Stimulated activated naive B cell treated with anti-CD40 and anti-IgM and Interleukin-4, amounts not matched to agents 10 μg/mL and 1 μg/mL and 100 μg/mL, for 72 hours (primary cell): ENCODE data around the gene COL19A1.

ENCODE experiments used
- ATAC-seq, 2 donors: fragments of 150-1000 bp; cut with Tn5 transposase; replicated peaks; 2 replicates each; pipeline ENCODE4 v1.10.0; 2021; ENCODE audit warnings: moderate library complexity in 1 of 2
- DNase-seq: peaks from one replicate; pipeline ENCODE4 v3.0.0; 2021
- H3K27ac Mint-ChIP-seq: one replicate; pipeline ENCODE4 v1.8.0; 2022; ENCODE audit warnings: mild to moderate bottlenecking, mixed read lengths
- H3K27me3 Mint-ChIP-seq, 2 donors: one replicate each; pipeline ENCODE4 v1.8.0; 2022; ENCODE audit warnings: mixed read lengths in 2 of 2
- H3K36me3 Mint-ChIP-seq, 2 donors: one replicate each; pipeline ENCODE4 v1.8.0; 2022; ENCODE audit warnings: mixed read lengths in 2 of 2, mild to moderate bottlenecking in 1 of 2
- H3K4me1 Mint-ChIP-seq, 2 donors: one replicate each; pipeline ENCODE4 v1.8.0; 2022; ENCODE audit warnings: mixed read lengths in 2 of 2, mild to moderate bottlenecking in 1 of 2
- H3K4me3 Mint-ChIP-seq, 2 donors: one replicate each; pipeline ENCODE4 v1.8.0; 2022; ENCODE audit warnings: mild to moderate bottlenecking in 2 of 2, mixed read lengths in 2 of 2, moderate library complexity in 1 of 2
- H3K9me3 Mint-ChIP-seq, 2 donors: one replicate each; pipeline ENCODE4 v1.8.0; 2022; ENCODE audit warnings: mixed read lengths in 2 of 2, mild to moderate bottlenecking in 1 of 2

The COL19A1 gene

DNA sequence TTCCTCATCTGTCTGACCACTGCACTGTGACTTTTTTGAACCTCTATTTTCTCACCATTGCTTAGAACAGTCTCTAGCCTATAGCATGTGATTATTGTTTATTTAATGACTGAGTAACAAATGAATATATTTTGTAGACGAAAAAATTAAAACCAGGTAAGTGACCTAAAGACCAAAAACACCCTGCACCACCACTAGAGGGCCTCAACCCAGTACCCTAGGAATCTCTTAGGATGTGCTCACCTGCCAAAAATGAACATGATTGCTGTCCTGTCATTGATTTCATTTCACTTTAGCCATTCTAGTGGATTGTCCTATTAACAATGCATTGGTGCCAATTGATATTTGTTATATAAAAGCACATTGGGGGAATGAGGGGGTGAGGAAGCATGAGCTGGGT lies 237.4 kb downstream of the COL19A1 start:
- Mint-ChIP-seq H3K4me1 (peaks cover 10 to 17% of the 10 kb centered on the region in 2 donors), H3K36me3 (peaks cover 22 to 27% of the 10 kb centered on the region in 2 donors), H3K9me3 (peaks cover 4 to 5% of the 10 kb centered on the region in 2 donors), H3K27me3 (no peaks in the 10 kb centered on the region), H3K27ac (no peak overlapping the region), H3K4me3 (no peak overlapping the region)
- no peak for ATAC-seq
- DNase-seq, result no peak

- Mint-ChIP-seq H3K9me3 (peaks cover 4 to 5% of the 10 kb centered on the region in 2 donors), H3K27ac (no peak overlapping the region), H3K36me3 (peaks cover 23 to 25% of the 10 kb centered on the region in 2 donors), H3K4me1 (peaks cover 10 to 17% of the 10 kb centered on the region in 2 donors), H3K4me3 (no peak overlapping the region), H3K27me3 (no peaks in the 10 kb centered on the region)
- ATAC-seq (peak in 1 of 2 donors; percentile 38), DNase-seq (peak; percentile 2)
Measured at GRCh38 chr6:70107852-70108629, 241.7 kb downstream of the COL19A1 start.

DNA sequence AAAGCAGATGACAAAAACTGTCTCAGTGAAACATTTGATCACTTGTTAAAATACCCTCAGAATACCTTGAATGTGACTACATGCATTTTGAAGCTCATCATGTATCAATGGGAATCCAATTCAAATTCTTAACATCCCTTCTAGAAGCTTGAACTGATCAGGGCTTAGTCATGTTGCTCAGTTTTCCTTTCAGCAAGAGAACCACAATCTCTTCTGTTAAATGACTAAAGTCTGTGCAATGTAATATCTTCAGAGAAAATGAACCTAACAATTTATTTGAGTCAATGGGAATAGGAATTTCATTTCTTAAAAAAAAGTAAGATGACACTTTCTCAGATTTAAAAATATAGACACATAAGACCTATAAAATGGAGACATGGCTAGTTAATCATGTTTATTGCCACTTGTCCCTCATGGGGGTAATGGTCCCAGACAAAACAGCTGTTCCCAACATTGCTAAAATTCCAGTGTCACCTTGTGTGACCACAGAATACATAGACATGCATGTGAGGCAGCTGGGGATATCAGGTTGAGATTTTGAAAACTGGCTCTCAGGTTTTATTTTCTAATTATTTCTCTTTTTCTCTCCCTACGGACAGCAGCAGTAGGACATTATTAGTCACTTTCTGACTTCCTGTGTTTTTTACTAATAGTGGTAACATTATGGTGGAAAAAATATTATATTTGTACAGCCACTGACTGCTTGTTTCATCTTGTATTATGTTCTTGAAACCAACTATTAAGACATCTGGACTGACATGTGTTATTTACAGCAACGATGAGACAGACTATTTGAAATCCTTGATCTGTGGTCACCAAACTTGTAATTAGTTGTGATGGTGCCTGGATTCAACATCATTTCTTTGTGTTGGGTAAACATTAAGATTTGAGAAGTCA lies 244.0 kb downstream of the COL19A1 start:
- Mint-ChIP-seq H3K27ac (no peak overlapping the region), H3K36me3 (peaks cover 9 to 19% of the 10 kb centered on the region in 2 donors), H3K4me3 (no peak overlapping the region), H3K9me3 (no peaks in the 10 kb centered on the region), H3K4me1 (peaks cover 10 to 17% of the 10 kb centered on the region in 2 donors), H3K27me3 (no peaks in the 10 kb centered on the region)
- no peak for DNase-seq
- no peak for ATAC-seq

DNA sequence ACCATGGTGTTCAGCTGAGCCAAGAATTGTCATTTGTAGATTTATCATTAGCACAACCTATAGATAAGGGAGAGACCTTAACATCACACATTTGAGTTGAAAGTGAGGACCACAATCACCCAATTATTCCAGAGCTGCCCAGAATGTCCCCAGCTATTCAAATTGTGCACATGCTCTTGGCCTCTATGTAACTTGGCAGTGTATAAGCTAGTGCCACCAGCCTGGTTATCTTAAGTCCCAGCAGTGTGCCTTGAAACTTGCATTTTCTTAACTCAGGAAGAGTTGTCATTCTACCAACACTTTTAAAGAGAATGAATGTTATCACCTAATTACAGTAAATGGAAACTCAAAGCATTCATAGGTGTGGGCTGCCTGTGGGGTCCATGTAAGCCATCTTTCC lies 245.4 kb downstream of the COL19A1 start:
- no peaks in the 10 kb centered on the region for H3K9me3 Mint-ChIP-seq
- no peaks in the 10 kb centered on the region for H3K27me3 Mint-ChIP-seq
- DNase-seq, result no peak
- no peak for ATAC-seq
- H3K27ac Mint-ChIP-seq, result no peak overlapping the region
- H3K36me3 Mint-ChIP-seq, result peaks cover 9 to 19% of the 10 kb centered on the region in 2 donors
- peaks cover 10 to 15% of the 10 kb centered on the region in 2 donors for H3K4me1 Mint-ChIP-seq
- no peak overlapping the region for H3K4me3 Mint-ChIP-seq

DNA sequence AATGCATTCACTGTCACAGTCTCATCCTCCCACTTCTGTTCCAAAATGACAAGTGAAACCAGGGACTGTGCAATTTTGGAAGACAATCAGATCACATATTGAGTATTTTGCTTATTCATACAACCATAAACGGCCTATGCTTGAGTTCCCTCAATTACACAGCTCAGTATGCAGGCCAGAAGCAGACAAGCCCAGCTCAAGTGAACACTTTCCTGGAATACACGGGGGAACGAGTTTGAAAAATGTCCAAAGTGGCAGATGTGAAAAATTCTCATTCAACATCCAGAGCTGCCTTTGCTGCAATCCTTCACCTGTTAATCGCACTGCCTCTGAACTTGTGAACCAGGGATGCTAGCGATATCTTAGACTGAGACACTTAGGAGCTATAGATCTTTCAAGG lies 246.4 kb downstream of the COL19A1 start:
- no peak for ATAC-seq
- Mint-ChIP-seq H3K36me3 (peaks cover 9 to 22% of the 10 kb centered on the region in 2 donors), H3K4me3 (no peak overlapping the region), H3K9me3 (no peaks in the 10 kb centered on the region), H3K27me3 (no peaks in the 10 kb centered on the region), H3K4me1 (peaks cover 2 to 5% of the 10 kb centered on the region in 2 donors), H3K27ac (no peak overlapping the region)
- DNase-seq, result no peak

DNA sequence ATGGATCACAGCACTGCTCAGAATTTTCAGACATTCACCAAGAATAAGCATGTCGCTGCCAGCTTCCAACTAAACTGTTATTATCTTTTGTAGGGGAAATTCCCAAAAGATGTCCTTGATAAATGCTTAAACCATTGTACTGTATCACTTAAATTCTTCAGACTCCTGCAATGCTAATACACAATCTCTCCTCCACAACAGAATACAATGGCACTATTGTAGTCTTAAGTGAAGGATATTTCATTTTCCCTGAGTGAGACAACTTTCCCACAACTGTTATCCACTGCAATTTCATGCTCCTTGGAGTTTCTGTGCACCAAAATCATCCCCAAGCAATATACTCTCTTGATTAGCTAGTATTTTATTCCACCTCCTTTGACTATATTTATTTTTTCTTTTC lies 246.8 kb downstream of the COL19A1 start:
- no peaks in the 10 kb centered on the region for H3K27me3 Mint-ChIP-seq
- peaks cover 0 to under 1% of the 10 kb centered on the region in 2 donors for H3K4me1 Mint-ChIP-seq
- peaks cover 9 to 24% of the 10 kb centered on the region in 2 donors for H3K36me3 Mint-ChIP-seq
- DNase-seq (no peak), ATAC-seq (no peak)
- H3K4me3 Mint-ChIP-seq, result no peak overlapping the region
- H3K27ac Mint-ChIP-seq, result no peak overlapping the region
- H3K9me3 Mint-ChIP-seq, result no peaks in the 10 kb centered on the region

- ATAC-seq (no peak), DNase-seq (no peak)
- Mint-ChIP-seq H3K27me3 (no peaks in the 10 kb centered on the region), H3K36me3 (peaks cover 15 to 33% of the 10 kb centered on the region in 2 donors), H3K27ac (no peak overlapping the region), H3K4me1 (no peaks in the 10 kb centered on the region), H3K9me3 (no peaks in the 10 kb centered on the region), H3K4me3 (no peak overlapping the region)
Measured at GRCh38 chr6:70118670-70119069, 252.3 kb downstream of the COL19A1 start.

GRCh38 chr6:70119218-70119835 lies 253.0 kb downstream of the COL19A1 start:
- DNase-seq, result no peak
- H3K36me3 Mint-ChIP-seq, result peaks cover 15 to 32% of the 10 kb centered on the region in 2 donors
- no peaks in the 10 kb centered on the region for H3K9me3 Mint-ChIP-seq
- H3K27me3 Mint-ChIP-seq, result no peaks in the 10 kb centered on the region
- H3K27ac Mint-ChIP-seq, result no peak overlapping the region
- ATAC-seq, result no peak
- H3K4me1 Mint-ChIP-seq, result no peaks in the 10 kb centered on the region
- no peak overlapping the region for H3K4me3 Mint-ChIP-seq

- no peaks in the 10 kb centered on the region for H3K9me3 Mint-ChIP-seq
- ATAC-seq, result no peak
- H3K36me3 Mint-ChIP-seq, result peaks cover 18 to 28% of the 10 kb centered on the region in 2 donors
- no peaks in the 10 kb centered on the region for H3K4me1 Mint-ChIP-seq
- no peak for DNase-seq
- H3K27ac Mint-ChIP-seq, result no peak overlapping the region
- H3K27me3 Mint-ChIP-seq, result no peaks in the 10 kb centered on the region
- no peak overlapping the region for H3K4me3 Mint-ChIP-seq
Measured at GRCh38 chr6:70124443-70124842, 258.1 kb downstream of the COL19A1 start.

DNA sequence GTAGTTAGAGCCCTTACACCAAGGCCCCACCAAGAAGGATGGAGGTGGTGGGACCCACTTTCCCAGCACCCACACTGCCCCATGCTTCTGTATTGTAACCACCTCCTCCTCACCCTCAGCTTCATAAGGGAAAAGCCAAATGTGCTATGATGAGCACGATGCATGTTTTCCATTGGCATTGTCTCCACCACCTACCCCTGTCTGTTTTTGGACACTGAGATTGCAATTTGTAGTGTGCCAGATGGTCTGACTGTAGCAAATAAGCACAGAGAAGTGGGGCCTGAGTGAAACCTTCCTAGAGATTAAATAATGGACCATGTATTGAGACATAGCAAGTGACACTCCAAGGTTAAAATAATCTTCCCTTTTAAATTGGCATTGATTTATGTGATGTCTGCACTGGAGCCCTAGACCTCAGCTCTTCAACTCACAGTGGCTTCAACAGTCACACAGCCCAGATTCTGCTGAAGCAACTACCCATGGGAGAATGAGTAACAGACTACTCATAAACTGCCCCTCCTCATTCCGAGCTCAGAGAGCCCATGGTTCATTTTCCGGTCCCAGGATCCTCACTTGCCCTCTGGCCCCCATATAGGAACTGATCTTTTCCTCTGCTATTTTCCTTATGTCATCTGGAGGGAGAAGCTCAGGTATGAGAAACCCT lies 258.7 kb downstream of the COL19A1 start:
- no peak overlapping the region for H3K27ac Mint-ChIP-seq
- H3K27me3 Mint-ChIP-seq, result no peaks in the 10 kb centered on the region
- H3K4me3 Mint-ChIP-seq, result no peak overlapping the region
- ATAC-seq, result no peak
- peaks cover 21 to 28% of the 10 kb centered on the region in 2 donors for H3K36me3 Mint-ChIP-seq
- no peaks in the 10 kb centered on the region for H3K4me1 Mint-ChIP-seq
- H3K9me3 Mint-ChIP-seq, result no peaks in the 10 kb centered on the region
- no peak for DNase-seq

DNA sequence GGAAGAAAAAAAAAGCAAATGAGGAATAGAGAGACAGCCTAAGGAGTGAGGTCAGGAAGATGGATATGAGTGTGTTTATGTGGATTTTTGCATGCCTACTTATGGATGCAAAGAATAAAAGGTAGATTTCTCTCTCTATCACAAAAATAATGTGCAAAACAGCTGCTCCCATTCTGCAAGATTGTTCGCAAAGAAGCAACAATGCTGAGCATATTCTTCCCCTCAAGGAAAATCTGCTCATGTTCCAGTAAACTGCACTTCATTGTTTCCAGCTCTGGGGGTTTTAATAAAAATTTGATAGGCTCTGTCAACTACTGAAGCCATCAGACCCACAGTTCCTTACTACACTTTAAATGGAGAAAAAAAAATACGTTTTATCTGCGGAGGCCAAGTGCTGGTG lies 259.2 kb downstream of the COL19A1 start:
- DNase-seq (no peak), ATAC-seq (no peak)
- H3K9me3 Mint-ChIP-seq, result no peaks in the 10 kb centered on the region
- H3K4me3 Mint-ChIP-seq, result no peak overlapping the region
- H3K36me3 Mint-ChIP-seq, result peaks cover 19 to 24% of the 10 kb centered on the region in 2 donors
- H3K4me1 Mint-ChIP-seq, result no peaks in the 10 kb centered on the region
- no peaks in the 10 kb centered on the region for H3K27me3 Mint-ChIP-seq
- H3K27ac Mint-ChIP-seq, result no peak overlapping the region

DNA sequence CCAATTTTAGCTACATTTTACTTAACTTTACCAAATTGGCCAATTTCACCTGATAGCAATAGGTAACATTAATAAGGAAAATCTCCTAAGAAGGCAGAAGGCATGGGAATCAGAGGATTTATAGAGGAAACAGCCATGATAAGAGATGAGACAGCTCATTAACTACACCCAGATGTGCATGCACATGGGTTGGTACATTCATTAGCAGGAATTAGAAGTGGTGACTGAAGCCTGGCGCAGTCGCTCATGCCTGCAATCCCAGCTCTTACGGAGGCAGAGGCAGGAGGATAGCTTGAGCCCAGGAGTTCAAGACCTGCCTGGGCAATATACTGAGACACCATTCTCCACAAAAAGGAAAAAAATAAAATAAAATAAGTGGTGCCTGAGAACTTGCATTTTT lies 263.0 kb downstream of the COL19A1 start:
- Mint-ChIP-seq H3K36me3 (peaks cover 16 to 23% of the 10 kb centered on the region in 2 donors), H3K4me1 (peaks cover 2 to 19% of the 10 kb centered on the region in 2 donors), H3K27me3 (no peaks in the 10 kb centered on the region), H3K9me3 (no peaks in the 10 kb centered on the region), H3K27ac (no peak overlapping the region), H3K4me3 (no peak overlapping the region)
- DNase-seq (no peak), ATAC-seq (no peak)

- Mint-ChIP-seq H3K4me1 (peaks cover 2 to 19% of the 10 kb centered on the region in 2 donors), H3K4me3 (no peak overlapping the region), H3K27ac (peak overlapping the region; percentile 44), H3K9me3 (no peaks in the 10 kb centered on the region), H3K27me3 (no peaks in the 10 kb centered on the region), H3K36me3 (peaks cover 7 to 22% of the 10 kb centered on the region in 2 donors)
- DNase-seq, result no peak
- ATAC-seq, result peak; percentile 34 to 42
Measured at GRCh38 chr6:70130865-70131264, 264.5 kb downstream of the COL19A1 start.

DNA sequence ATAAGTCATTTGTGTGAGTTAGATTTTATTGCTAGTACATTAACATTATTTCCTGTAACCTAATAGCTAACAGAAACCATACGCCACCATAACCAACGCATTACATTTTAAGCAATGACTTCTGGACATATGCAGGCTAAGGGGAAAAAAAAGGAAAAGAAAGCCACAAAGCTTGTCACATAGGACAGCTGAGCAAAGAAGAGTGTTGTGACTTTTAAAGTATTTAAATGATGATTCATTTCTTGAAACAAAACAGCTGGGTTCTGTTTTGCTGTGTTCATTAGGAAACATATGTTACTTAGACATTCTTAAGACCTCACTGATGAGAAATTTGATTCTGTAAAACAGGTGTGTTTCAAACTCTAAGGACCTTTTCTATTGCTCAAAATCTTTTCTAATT lies 265.2 kb downstream of the COL19A1 start:
- Mint-ChIP-seq H3K4me1 (peaks cover 2 to 19% of the 10 kb centered on the region in 2 donors), H3K4me3 (no peak overlapping the region), H3K27ac (no peak overlapping the region), H3K9me3 (no peaks in the 10 kb centered on the region), H3K27me3 (no peaks in the 10 kb centered on the region), H3K36me3 (peaks cover 7 to 22% of the 10 kb centered on the region in 2 donors)
- no peak for DNase-seq
- peak; percentile 76 to 83 for ATAC-seq
